Kidney (tissue), 14 donors: ENCODE data around the gene KRT31. TPM values are rescaled to one million over a fixed set of nuclear protein-coding genes. Genes with fewer than 3 reads are reported as not detected.
"Not testable (repeated sequence)": the region's sequence is repeated elsewhere in the genome, so short reads cannot be mapped to it uniquely, and the experiment has no call there.

Experiments used
- DNase-seq, 5 donors: peaks; one replicate each; pipeline ENCODE4 v3.0.0-alpha.2; 2013 to 2020
- FAIRE-seq: peaks from 2 replicates; lab custom pipeline; 2012; peaks lifted over from hg19 to GRCh38; lab: Jason Lieb, UNC
- H3K27ac ChIP-seq, 2 donors: one replicate each; pipeline ENCODE4 v1.7.0; 2013; ENCODE audit warnings: low read depth in 2 of 2, low read length in 2 of 2, inconsistent platforms in 1 of 2
- H3K27me3 ChIP-seq: one replicate; pipeline ENCODE4 v1.7.1; 2013; ENCODE audit warnings: low read length, inconsistent platforms; ENCODE audit not compliant: control insufficient read depth, insufficient read depth
- H3K36me3 ChIP-seq, 3 donors: one replicate each; pipeline versions ENCODE4 v1.7.0 to v1.7.1; 2013; ENCODE audit warnings: low read length in 3 of 3, control low read depth in 1 of 3, inconsistent platforms in 1 of 3; ENCODE audit not compliant: insufficient read depth in 3 of 3, control insufficient read depth in 2 of 3
- H3K4me1 ChIP-seq, 3 donors: one replicate each; pipeline versions ENCODE4 v1.7.0 to v1.7.1; 2013; ENCODE audit warnings: low read length in 3 of 3, inconsistent platforms in 1 of 3, low read depth in 1 of 3; ENCODE audit not compliant: control insufficient read depth in 2 of 3, insufficient read depth in 2 of 3
- H3K4me3 ChIP-seq, 3 donors: one replicate each; pipeline versions ENCODE4 v1.7.0 to v1.8.1; 2013; ENCODE audit warnings: low read length in 3 of 3, control low read depth in 1 of 3, inconsistent platforms in 1 of 3
- H3K9ac ChIP-seq, 3 donors: one replicate each; pipeline versions ENCODE4 v1.7.0 to v1.7.1; 2013; ENCODE audit warnings: low read length in 3 of 3, control low read depth in 1 of 3, inconsistent platforms in 1 of 3
- H3K9me3 ChIP-seq, 3 donors: one replicate each; pipeline versions ENCODE4 v1.7.0 to v1.7.1; 2013; ENCODE audit warnings: low read length in 3 of 3, control low read depth in 1 of 3, inconsistent platforms in 1 of 3; ENCODE audit not compliant: control insufficient read depth in 2 of 3, insufficient read depth in 1 of 3
- intact Hi-C: fragments of 100-400 bp; cut with DNase I; formaldehyde crosslinking; loops from one replicate; pipeline ENCODE4 v1.11.1; 2022
- polyA plus RNA-seq: library from polyadenylated mRNA; stranded (reverse); fragments of 350-450 nt; fragmentation: Illumina TruSeq; extraction: RNeasy Lipid Tissue Mini Kit (QIAGEN cat#74804); gene quantifications from one replicate; pipeline ENCODE4 v1.2.3, GENCODE V29; 2014; ENCODE audit warnings: low read depth, low replicate concordance; ENCODE audit not compliant: insufficient read depth
- total RNA-seq: library from RNA; stranded (reverse); fragmentation: NEBNext Ultra II Directional; extraction: Animal tissue kit (Norgen Biotek cat#: 25700); gene quantifications from one replicate; pipeline ENCODE4 v1.2.1, GENCODE V29; 2021
- TF ChIP-seq, protein P1 (sequence below): IDR thresholded peaks from 3 replicates; pipeline ENCODE4 v1.5.1; 2012; ENCODE audit warnings: mild to moderate bottlenecking, moderate library complexity, borderline replicate concordance; ENCODE audit not compliant: insufficient read depth; ENCODE audit errors: extremely low read depth
- donor health status: control.
- donor health status: control.
- donor health status: control.
- donor health status: control.
- donor health status: control.
- donor health status: DM: yes; HTN: yes; CAD: no.
- donor health status: Normal renal cell carcinoma (clear cell type).

Gene KRT31
- total and polyA plus RNA-seq, 2 donors from 2014 or later: not detected

DNA sequence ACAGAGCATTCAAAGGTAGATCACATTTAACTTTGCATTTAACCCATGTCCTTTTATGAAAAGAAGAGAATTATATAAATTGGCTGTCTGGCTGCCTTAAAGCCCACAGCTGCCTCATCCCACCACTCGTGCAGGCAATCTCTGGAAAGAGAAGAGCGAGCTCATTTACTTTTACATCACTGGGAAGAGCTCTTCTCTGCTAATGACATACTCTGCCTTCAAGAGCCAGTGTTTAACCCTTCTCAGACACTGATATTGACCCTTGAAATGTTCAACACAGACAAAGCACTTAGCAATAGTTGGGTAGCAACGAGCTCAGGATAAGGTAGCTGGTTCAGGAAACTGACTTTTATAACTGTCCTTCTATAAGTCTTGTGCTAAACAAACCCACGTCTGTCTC, 36.6 kb upstream of the KRT31 start:
- no peaks in the 10 kb centered on the region for H3K27me3 ChIP-seq
- TF ChIP-seq, protein P1, sequence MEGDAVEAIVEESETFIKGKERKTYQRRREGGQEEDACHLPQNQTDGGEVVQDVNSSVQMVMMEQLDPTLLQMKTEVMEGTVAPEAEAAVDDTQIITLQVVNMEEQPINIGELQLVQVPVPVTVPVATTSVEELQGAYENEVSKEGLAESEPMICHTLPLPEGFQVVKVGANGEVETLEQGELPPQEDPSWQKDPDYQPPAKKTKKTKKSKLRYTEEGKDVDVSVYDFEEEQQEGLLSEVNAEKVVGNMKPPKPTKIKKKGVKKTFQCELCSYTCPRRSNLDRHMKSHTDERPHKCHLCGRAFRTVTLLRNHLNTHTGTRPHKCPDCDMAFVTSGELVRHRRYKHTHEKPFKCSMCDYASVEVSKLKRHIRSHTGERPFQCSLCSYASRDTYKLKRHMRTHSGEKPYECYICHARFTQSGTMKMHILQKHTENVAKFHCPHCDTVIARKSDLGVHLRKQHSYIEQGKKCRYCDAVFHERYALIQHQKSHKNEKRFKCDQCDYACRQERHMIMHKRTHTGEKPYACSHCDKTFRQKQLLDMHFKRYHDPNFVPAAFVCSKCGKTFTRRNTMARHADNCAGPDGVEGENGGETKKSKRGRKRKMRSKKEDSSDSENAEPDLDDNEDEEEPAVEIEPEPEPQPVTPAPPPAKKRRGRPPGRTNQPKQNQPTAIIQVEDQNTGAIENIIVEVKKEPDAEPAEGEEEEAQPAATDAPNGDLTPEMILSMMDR: no peak
- H3K4me3 ChIP-seq: no peak overlapping the region
- no peaks in the 10 kb centered on the region for H3K4me1 ChIP-seq
- no peaks in the 10 kb centered on the region for H3K9me3 ChIP-seq
- intact Hi-C loops: no loop called here
- DNase-seq (no peak), FAIRE-seq (no peak)
- H3K27ac ChIP-seq: no peak overlapping the region
- no peak overlapping the region for H3K9ac ChIP-seq
- no peaks in the 10 kb centered on the region for H3K36me3 ChIP-seq

DNA sequence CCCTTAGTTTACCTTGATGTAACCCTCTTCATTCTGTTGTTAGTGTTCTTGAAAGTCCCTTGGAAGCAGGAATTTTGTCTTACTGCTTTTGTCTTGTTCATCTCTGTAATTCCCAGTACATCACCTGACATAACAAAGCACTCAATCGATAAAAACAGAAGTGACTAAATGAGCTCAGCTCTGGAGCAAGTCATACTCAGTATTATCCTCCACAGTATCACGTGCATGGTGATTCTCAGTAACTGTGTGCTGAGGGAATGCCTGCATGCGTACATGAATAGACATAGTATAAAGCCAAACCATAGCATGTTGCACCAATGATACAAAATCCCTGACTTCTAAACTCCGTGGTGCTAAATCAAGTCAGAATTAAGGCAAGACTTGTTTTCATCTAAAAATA, 36.2 kb upstream of the KRT31 start:
- Histone ChIP-seq H3K9ac (no peak overlapping the region), H3K4me1 (no peaks in the 10 kb centered on the region), H3K36me3 (no peaks in the 10 kb centered on the region), H3K4me3 (no peak overlapping the region), H3K27me3 (no peaks in the 10 kb centered on the region), H3K27ac (no peak overlapping the region), H3K9me3 (no peaks in the 10 kb centered on the region)
- FAIRE-seq: no peak
- no peak for DNase-seq
- intact Hi-C loops: no loop called here
- TF ChIP-seq, protein P1: no peak

DNA sequence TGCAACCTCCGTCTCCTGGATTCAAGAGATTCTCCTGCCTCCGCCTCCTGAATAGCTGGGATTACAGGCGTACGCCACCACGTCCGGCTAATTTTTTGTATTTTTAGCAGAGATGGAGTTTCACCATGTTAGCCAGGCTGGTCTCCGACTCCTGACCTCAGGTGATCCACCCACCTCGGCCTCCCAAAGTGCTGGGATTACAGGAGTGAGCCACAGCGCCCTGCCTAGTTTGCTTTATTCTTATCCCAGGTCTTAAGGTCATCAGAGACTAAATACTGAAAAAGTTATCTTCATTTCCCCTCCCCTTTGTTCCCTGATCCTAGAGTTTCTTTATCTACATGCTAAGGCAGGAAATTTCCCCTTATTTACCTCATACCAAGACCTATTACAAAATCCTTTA, 33.0 kb upstream of the KRT31 start:
- H3K9ac ChIP-seq, H3K4me3 ChIP-seq, DNase-seq, H3K9me3 ChIP-seq, intact Hi-C loops, H3K27ac ChIP-seq, H3K27me3 ChIP-seq, H3K36me3 ChIP-seq, H3K4me1 ChIP-seq, FAIRE-seq: not testable (repeated sequence)

GRCh38 chr17:41429667-41430066, 32.3 kb upstream of the KRT31 start:
- H3K9me3 ChIP-seq: no peaks in the 10 kb centered on the region
- FAIRE-seq (no peak), DNase-seq (no peak)
- intact Hi-C loops: no loop called here
- H3K4me1 ChIP-seq: no peaks in the 10 kb centered on the region
- TF ChIP-seq, protein P1: no peak
- no peak overlapping the region for H3K4me3 ChIP-seq
- H3K9ac ChIP-seq: no peak overlapping the region
- no peaks in the 10 kb centered on the region for H3K36me3 ChIP-seq
- no peak overlapping the region for H3K27ac ChIP-seq
- no peaks in the 10 kb centered on the region for H3K27me3 ChIP-seq
